GM21576 (cell line): ENCODE data around the gene DUSP8.

Source experiments
- ATAC-seq: cut with Tn5 transposase; IDR thresholded peaks from one replicate; pipeline ENCODE4 v1.9.1; 2021; ENCODE audit warnings: mild to moderate bottlenecking, moderate library complexity; ENCODE audit not compliant: unreplicated experiment

DUSP8 gene

DNA sequence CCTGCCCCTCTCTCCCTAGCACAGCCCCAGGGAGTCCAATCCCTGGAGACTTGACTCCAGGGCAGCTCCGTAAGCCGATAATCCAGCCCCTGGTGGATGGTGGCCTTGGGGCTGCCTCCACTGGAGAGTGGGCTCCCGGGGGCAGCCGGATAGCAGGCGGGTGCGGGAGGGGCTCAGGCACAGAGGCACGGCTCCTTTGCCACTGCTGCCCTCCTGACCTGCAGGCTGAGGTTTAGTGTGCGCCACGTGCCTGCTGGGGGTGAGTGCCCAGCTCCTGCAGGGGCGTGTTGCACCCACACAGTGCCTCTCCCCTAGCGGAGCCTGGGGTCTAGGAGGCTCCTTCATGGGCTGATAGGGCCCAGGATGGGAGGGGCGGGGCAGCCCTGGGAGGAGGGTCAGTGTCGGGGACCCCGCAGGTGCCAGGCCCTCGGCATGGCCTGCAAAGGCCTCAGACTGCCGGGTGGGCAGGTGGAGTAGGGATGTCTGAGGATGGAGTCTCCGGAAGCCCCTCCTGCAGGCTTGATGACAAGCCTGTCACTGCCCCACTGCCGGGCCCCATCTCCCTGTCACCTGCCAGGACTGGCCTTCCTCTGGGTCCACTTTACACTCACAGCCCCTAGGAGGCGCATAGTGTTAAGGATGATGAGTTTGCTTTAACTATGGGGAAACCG is 5.6 kb downstream of the DUSP8 start:
- ATAC-seq = no peak

DNA sequence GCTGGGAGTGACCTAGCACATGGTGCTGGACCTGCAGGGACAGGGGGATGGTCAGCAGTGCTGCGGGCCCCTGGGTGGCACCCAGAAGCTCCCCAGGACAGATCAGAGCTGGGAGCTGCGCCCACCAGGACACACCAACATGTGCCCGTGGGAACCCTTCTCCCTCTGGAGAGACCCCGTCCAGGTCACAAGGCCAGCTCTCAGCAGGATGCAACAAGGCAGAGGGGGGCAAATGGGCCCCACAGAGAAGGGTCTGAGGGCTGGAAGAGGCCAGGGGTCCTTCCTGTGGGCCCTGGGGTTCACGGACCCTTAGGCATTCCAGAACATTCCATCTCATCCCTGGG is 6.2 kb downstream of the DUSP8 start:
- ATAC-seq = no peak

DNA sequence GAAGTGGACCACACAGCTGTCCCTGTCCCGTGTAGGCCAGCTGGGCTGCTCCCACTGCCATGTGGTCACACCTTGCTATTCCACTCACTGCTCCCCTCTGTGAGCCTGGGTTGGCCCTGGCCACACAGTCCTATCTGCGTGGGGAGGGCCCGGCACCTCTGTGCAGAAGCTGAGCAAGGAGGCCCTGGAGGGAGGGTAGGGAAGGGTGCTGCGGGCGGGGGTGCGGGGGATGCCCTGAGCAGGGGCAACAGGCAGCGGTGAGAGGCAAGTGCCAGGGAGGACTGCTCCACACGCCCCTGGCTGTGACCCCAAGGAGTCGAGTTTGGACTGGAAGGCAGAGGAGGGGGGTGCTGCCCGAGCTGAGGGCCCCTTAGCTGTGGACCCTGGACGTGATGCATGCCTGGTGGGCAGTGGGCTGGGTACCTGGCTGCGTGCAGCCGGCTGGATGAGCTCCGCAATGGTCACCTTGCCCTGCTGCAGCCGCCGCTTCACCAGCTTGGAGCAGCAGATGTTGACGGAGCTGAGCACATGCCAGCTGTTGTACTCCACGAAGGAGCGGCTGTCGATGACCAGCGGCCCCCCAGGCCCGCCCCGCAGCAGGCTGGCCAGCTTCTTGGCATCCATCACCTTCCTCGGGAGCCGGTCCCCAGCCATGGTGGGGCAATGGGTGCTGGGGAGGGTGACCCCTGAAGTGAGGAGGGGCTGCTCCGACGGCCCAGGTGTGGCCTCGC is 6.7 kb downstream of the DUSP8 start:
- ATAC-seq = no peak

DNA sequence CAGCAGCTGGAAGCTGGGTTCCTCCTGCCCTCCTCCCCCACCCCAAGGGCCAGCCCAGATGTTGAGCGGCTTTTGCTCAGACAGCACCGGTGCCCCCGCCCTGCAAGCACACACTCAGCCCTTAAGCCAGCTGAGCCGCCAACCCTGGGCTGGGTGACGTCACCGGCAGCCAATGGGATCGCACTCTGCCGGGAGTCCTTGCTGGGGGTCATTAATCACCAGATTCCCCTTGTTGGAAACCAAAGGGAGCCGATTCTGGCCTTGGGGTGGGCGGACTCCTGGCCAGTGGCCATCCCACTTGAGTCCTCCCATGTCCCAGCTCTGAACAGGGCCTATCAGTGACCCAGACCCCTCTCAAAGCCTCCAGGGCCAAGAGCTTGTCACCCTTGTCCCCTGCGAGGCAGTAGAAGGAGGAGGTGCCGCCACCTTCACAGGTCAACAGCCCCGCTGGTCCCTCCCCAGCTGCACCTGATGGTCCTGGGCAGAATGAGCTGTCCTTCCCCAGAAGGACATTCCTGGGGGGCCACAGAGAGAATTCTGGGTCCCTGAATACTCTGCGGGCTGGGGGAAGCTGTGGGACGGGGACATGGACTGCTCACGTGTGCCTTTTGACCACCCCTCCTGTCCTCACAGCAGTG is 7.4 kb downstream of the DUSP8 start:
- no peak for ATAC-seq

DNA sequence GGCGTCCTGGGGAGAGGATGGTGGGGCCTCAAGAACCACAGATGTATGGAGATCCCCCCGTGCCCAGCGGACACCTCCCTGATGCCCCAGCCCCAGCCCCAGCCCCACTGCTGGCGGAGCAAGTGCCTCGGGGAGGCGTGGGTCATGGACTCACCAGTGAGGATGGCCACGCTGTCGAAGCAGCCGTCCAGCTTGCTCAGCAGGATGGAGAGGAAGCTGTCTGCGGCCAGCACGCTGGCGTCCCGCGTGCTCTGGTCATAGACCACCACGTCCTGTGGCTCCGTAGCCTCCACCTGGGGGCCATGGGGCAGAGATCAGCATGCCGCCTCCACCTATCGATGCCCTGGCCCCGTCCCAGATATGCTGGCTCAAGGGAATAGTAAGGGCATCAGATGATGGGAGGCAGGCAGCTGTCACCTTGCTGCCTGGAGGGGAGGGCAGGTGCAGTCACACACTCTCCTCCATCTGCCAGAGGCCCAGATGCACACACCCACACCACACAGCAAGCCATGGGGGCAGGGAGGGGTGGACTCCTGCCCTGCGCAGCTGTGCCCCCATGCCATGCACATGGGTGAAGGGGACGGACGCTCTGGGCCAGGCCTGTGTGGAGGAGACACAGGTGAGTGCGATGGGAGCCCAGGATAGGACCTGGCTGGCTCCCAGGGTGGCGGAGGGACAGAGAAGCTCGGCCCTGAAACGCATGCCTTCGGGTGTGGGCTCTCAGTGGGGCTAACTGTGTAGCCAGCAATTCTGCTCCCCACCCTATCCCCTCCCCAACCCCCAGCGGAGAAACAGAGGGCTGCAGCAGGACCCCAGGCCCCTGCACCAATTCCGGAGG is 8.2 kb downstream of the DUSP8 start:
- no peak for ATAC-seq

DNA sequence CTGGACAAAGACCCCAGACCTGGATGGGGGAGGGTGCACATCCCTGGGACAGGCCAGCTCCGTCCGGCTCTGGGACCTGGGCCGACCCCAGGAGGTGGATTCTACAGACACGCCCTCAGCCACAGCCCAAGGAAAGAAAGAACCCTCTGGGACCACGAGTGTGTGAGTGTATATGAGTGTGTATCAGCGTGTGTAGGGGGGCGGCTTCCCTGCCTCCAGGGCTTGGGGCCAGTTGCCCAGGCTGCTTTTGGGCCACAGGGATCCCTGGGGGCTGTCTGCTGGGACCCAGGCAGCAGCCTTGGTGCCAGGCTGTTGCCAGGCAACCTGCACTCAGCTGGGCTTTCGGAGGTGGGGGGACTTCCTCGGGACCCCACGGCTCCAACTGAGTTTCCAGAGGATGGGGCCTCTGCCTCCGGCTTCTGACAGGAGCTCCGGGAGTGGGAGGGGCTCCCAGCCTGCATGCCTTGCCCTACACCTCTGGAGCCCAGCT is 8.9 kb downstream of the DUSP8 start:
- no peak for ATAC-seq

DNA sequence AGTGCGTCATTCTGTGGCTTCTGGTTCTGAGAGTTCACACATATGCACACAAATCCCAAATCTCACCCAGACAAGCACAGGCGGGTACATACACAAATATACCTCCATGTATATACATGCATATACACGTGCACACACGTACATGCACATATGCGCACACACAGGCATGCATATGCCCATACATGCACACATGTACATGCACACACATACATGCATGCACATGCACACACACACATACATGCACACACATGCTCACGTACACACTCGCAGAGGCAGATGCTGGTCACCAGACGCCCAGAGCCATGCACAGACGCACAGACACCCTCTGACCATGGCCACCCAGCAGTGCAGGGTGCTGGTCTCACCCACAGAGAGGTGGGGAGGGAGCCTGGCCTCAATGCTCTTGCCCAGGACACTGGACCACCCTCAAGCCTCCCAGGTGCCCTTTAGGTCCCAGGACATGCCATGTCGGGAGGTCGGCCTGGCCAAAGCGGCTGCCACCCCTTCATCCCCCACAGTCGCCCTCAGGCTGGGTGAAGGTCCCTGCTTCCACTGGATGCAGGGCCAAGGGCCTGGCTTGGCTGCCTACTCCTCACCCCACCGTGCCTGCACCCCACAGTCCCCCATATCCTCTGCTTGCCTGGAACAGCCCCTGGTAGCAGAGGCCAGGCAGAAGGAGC is 9.5 kb downstream of the DUSP8 start:
- ATAC-seq = no peak

DNA sequence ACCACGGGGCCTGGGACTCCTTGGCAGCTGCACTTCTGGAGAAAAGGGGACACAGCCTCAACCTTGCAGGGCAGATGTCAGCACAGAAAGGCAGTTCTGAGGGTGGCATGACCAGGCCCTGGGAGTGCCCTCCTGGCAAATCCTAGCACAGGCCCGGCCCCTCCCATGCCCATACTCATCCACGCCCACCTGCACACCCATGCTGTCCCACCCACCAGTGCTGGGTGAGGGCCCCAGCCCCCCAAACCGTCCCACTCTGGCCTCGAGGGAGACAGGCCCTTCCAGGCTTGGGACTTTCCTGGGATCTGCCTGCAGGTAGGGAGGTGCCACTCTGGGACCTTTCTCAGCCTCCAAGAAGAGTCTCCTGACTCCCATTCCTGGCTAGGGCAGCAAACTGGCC is 10.1 kb downstream of the DUSP8 start:
- ATAC-seq = no peak

DNA sequence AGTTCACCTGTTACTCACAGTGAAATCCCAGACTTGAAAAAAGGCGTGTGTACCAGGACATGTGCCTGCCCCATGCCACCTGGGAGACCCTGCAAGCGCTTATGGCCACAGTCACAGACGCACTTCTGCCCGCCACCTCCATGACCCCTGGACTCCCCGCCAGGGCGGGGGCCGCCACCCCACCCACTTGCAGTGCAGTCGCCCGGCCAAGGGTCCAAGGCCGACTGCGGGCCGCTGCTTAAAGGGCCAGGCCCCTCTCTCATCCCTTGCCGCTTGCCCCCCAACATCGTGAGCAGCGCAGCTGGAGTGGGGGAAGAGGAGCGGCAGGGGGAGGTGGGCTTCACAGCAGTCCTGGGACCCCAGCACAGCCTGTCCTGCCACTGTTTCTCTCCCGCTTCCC is 10.8 kb downstream of the DUSP8 start:
- ATAC-seq = no peak

DNA sequence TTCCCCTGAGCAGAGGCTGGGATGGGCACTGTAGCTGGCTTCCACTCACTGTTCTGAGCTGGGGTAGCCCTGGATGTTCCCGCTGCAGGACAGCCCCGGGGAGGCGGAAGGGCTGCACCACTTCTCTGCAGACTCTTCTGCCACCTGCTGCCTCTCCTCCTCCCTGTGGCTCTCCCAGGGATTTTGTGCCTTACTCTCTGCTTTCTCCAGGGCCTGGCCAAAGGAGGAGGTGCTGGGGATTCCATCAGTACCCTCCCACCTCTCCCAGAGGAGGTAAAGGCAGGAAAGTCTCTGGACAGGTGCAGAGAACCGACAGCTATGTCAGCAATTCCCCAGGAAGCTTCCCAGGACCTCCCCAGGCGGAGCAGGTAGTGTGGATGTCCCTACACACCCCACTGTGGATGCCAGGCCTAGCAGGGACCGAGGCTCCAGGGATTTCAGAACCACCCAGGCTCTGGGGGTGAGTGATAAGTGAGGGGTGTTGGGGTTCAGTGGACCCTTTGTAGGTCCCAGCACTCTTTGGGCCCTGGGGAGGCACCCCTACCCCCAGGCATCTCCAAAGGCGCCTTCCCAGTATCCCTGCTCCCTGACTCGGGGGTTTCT is 11.3 kb downstream of the DUSP8 start:
- ATAC-seq = no peak

DNA sequence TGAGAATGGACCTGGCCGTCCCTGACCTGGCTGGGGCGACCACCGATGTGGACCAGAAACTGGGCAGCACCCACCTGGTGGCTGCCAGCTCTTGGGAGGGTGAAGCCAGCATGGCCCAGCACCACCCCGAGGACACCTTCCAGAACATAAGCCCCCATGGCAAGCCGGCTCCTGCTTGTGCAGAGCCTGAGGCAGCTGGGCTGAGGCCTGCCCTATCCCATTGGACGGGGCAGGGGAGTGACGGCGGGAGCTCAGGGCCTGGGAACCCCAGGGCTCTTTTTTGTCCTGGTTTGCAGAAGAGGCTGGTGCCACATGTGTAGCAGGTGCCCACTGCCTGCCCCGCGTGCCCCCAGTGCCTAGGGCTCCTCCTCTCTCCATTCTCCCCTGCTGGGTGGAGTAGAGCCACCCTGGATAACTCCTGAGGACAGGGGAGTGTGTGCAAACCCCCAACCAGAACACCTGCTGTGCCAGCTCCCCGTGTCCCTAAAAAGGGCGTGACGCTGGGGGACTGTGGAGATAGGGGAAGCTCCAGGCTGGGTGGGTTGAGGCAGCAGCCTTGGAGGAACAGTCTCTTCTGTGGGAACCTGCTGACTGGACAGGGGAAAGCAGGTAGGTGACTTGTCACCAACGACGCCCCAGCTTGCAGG is 11.9 kb downstream of the DUSP8 start:
- no peak for ATAC-seq

DNA sequence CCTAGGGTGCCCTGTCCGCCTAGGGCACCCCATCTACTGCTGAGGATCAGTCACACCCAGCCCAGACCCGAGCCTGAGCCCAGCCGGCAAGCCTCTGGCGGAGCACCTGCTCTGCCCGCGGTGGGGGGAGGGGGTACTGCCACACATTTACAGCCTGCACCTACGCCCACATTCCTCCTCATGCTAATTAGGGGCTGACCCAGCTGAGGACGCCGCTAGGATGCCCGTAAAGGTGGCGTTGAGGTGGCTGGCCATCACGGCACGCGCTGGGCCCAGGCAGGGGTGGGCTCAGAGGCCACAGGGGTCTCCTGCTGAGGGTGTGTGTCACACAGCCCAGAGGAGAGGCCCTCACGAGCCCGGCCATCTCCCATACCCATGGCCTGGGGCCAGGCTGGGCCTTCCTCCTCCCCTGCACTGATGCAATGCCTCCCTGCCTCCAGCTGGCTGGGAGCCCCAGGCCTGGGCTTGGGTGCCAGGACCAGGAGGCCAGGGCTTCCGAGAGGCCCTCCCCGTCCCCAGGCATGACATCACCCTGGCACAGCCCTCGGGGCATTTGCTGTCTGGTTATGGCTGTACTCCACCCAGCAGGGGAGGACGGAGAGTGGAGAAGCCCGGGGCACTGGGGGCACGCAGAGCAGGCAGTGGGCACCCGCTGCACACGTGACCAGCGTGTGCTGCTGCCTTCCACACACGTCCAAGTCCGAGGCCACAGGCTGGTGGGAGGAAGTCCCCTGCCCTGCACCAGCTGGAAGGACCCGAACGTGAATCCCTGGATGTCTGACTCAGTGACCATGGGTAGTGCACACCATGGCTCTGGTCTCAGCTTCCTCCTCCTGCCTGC is 12.7 kb downstream of the DUSP8 start:
- ATAC-seq = no peak

DNA sequence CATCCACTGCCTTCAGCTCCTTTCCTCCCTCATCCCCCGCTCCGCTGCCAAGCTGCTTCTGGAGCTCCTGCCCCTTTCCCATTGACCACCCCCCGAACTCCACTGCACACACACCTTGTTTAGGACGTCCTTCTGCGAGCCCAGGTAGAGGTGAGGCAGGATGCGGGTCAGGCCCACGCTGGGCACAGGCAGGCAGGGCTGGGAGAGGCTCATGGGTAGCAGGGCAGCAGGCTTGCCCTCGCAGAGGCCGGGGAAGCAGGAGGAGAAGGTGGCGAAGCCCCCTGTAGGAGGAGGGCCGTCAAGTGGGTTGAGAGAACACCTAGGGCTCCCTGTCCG is 13.3 kb downstream of the DUSP8 start:
- ATAC-seq = no peak

DNA sequence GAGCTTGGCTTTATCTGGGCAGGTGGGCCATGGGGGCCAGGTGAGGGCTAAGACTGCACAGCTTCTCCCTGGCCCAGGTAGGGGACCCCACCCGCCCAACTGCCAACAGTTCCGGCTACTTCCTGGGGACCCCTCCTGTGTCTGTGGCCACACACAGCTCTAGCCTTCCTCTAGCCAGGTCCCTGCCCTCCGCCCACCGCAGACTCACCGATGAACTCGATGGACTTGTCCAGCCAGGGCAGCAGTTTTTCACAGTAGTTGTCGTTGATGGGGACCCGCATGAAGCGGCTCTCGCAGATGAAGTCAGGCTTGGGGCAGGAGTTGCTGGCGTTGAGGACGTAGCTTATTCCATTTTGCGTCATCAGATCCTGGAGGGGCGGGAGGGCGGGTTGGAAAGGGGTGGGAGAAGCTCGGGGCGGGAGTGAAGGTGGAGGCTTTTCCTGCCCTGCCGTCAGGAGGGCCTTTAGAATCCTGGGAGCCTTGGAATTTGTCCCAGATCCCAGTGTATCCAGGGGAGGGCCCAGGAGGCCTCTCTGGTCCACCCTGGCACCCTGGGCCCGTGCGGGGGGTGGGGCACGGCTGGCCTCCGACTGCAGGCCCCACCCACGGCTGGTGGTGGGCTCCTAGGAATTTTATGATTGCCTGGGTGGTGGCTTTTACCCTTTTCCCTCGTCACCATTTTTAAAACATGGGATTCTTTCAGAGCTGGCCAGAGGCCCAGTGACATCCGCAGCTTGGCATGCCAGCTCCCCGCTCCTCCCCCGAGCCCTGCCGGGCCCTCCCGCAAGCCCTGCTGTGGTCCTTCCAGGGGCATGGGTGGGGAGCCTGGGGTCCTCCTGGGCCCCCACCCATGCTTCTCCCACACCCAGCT is 13.9 kb downstream of the DUSP8 start:
- ATAC-seq = no peak

DNA sequence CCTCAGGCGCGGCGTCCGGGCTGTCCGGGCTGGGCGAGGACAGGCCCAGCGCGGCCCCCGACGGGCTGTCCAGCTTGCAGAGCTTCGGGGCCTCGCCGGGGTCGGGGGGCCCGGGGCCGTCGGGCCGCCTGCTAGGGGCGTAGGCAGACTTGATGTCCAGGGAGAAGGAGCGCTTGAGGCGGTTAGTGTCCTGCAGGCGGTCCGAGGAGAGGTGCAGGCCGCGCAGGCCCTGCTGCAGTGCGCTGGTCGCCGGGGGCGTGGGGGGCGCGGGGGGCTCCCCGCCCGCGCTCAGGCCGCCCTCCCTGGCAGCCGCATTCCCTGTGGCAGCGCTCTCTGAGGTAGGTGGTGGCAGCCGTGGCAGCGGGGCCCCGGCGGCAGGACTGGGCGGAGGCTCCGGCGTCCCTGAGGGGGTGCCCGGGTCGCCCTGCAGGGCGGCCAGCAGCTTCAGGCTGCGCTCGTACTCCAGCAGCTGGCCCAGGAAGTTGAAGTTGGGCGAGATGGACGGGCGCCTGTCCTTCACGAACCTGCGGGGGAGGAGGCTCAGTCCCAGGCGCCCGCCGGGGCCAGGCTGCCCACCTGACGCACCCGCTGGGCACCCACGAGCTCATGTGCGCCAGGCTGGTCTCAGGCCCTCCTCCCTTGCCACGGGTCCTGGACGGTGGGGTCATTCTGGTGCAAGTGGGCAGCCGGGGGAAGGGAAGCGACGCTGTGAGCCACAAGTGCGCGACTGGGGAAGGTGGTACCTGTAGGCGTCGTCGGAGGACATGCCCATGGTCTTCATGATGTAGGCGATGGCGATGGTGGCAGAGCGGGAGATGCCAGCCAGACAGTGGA is 14.8 kb downstream of the DUSP8 start:
- ATAC-seq = no peak

DNA sequence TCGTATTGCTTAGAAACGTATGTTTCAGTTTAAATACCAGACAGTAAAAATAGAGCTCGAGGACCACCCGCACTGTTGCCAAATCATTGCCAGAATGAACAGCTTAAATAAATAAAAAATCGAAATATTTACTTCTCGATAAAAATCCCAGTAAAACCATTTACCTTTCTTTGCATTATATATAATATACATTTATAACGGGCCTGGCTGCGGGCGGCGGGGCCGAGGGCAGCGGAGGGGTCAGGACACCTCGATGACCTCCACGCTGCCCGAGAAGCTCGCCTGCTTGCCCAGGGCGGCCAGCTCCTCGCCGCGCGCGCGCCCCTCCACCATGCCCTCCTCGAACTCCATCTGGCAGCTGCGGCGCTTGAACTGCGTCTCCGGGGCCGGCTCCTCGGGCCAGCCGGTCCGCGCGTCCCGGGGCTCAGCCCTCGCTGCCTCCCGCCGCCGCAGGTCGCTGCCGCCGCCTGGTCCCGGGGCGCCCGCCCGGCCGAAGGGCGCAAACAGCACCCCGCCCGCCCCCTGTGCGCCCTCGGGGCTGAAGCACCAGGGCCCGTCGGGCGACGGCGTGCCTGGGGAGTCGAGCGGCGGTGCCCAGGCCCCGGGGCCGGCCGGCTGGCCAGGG is 15.7 kb downstream of the DUSP8 start:
- ATAC-seq = no peak

DNA sequence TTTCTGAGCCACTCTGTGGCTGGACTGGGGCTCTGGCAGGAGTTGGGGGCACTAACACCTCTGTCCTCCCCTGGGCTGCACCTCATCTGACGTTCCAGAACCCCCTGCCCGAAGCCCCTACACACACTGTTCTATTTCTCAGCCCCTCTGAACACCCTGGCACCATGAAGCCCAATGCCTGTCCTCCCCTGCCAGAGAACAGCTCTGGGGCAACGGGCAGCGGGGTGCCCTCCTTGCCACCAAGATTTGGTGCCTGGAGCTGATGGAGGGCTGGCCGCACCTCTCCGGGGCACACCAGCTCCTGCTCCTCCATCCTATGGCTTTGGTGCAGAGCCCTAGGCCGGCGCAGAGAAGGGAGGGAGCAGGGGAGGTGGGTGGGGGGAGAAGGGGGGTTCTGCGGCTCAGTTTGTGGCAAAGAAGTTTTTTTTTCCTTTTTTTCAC is 16.3 kb downstream of the DUSP8 start:
- ATAC-seq = no peak
